Right kidney (tissue), 1 donor: ENCODE results near the gene SMOC2.
A peak's percentile ranks its signal among the peaks of the same experiment; 100 is the strongest.

Experiments
- DNase-seq: peaks from one replicate; pipeline ENCODE4 v3.0.0-alpha.2; 2016

Gene SMOC2

GRCh38 chr6:168414336-168415097 is 26.5 kb upstream of the SMOC2 start:
- DNase-seq, result no peak

- DNase-seq, result no peak
Observed at GRCh38 chr6:168415098-168415992, 25.6 kb upstream of the SMOC2 start.

GRCh38 chr6:168415993-168416530 is 24.9 kb upstream of the SMOC2 start:
- DNase-seq, result no peak

GRCh38 chr6:168416531-168416930 is 24.5 kb upstream of the SMOC2 start:
- DNase-seq, result no peak

GRCh38 chr6:168417191-168417590 is 23.8 kb upstream of the SMOC2 start:
- DNase-seq, result peak; percentile 39

- DNase-seq, result peak; percentile 63
Observed at GRCh38 chr6:168417679-168418557, 23.1 kb upstream of the SMOC2 start.

- no peak for DNase-seq
Observed at GRCh38 chr6:168418711-168419121, 22.3 kb upstream of the SMOC2 start.

- DNase-seq, result no peak
Observed at GRCh38 chr6:168419569-168419968, 21.4 kb upstream of the SMOC2 start.

- no peak for DNase-seq
Observed at GRCh38 chr6:168420084-168420483, 20.9 kb upstream of the SMOC2 start.

- DNase-seq, result no peak
Observed at GRCh38 chr6:168420706-168421105, 20.3 kb upstream of the SMOC2 start.

- DNase-seq, result no peak
Observed at GRCh38 chr6:168427184-168427583, 13.8 kb upstream of the SMOC2 start.

- no peak for DNase-seq
Observed at GRCh38 chr6:168428052-168428826, 12.7 kb upstream of the SMOC2 start.

GRCh38 chr6:168428863-168429262 is 12.1 kb upstream of the SMOC2 start:
- DNase-seq, result no peak

GRCh38 chr6:168432196-168432595 is 8.8 kb upstream of the SMOC2 start:
- no peak for DNase-seq

GRCh38 chr6:168433898-168434297 is 7.1 kb upstream of the SMOC2 start:
- no peak for DNase-seq

- DNase-seq, result no peak
Observed at GRCh38 chr6:168434505-168434904, 6.5 kb upstream of the SMOC2 start.

GRCh38 chr6:168437751-168438150 is 3.2 kb upstream of the SMOC2 start:
- no peak for DNase-seq

- no peak for DNase-seq
Observed at GRCh38 chr6:168438783-168439520, 2.0 kb upstream of the SMOC2 start.

- no peak for DNase-seq
Observed at GRCh38 chr6:168439794-168440450, 1.1 kb upstream of the SMOC2 start.
